GM12801 (cell line): ENCODE data around the gene PUDP.

ENCODE experiments used
- CTCF ChIP-seq: IDR thresholded peaks from one replicate; pipeline ENCODE4 v1.5.1; 2011; ENCODE audit warnings: control low read depth; ENCODE audit not compliant: insufficient read length; ENCODE audit errors: extremely low read depth

PUDP gene

GRCh38 chrX:7069556-7069955 is 78.4 kb downstream of the PUDP start:
- TF ChIP-seq CTCF, result no peak

- no peak for TF ChIP-seq CTCF
These were observed 79.0 kb downstream of the PUDP start for GRCh38 chrX:7068939-7069367.

- no peak for TF ChIP-seq CTCF
These were observed 80.7 kb downstream of the PUDP start for GRCh38 chrX:7067256-7067655.

GRCh38 chrX:7065473-7065872 is 82.5 kb downstream of the PUDP start:
- no peak for TF ChIP-seq CTCF

- TF ChIP-seq CTCF, result no peak
These were observed 85.0 kb downstream of the PUDP start for GRCh38 chrX:7062903-7063302.

- TF ChIP-seq CTCF, result no peak
These were observed 85.7 kb downstream of the PUDP start for GRCh38 chrX:7062276-7062675.

GRCh38 chrX:7061429-7061828 is 86.5 kb downstream of the PUDP start:
- no peak for TF ChIP-seq CTCF

- TF ChIP-seq CTCF, result no peak
These were observed 87.5 kb downstream of the PUDP start for GRCh38 chrX:7060444-7060843.
